Stimulated activated naive CD4-positive, alpha-beta T cell treated with Interleukin-2 at 50 U/mL for 16 hours (primary cell): ENCODE data around the gene RBM20.

Source experiments
- DNase-seq: peaks from one replicate; lab custom pipeline; 2025; lab: John Stamatoyannopoulos, UW

The RBM20 gene

DNA sequence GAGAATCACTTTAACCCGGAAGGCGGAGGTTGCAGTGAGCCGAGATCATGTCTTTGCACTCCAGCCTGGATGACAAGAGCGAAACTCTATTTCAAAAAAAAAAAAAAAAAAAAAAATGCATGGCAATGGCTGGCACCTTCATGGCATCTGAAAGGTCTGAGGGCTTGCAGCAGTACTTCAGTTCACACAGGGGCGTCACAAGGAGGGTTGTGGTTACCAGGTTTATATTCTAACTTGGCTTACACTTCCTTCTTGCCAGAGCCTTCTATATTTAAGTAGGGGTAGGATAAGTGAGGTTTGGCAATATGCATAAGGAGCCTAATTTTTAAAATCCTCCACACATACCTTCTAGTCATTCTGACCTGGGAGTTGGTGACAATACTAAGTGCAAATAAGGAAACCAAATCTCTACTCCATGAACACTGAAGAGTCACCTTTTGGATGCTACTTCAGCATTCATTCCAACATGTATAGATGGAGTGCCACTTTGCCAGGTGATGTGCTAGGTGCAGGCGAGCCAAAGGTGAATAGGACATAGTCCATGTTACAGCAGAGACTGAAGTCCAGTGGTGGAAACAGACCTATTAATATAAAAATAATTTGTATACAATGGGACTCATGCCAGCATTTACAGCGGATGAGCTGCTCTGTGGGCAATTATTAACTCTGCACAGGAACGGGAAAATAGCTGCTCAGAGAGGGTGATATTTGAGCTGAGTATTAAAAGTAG lies 169.8 kb downstream of the RBM20 start:
- no peak for DNase-seq

DNA sequence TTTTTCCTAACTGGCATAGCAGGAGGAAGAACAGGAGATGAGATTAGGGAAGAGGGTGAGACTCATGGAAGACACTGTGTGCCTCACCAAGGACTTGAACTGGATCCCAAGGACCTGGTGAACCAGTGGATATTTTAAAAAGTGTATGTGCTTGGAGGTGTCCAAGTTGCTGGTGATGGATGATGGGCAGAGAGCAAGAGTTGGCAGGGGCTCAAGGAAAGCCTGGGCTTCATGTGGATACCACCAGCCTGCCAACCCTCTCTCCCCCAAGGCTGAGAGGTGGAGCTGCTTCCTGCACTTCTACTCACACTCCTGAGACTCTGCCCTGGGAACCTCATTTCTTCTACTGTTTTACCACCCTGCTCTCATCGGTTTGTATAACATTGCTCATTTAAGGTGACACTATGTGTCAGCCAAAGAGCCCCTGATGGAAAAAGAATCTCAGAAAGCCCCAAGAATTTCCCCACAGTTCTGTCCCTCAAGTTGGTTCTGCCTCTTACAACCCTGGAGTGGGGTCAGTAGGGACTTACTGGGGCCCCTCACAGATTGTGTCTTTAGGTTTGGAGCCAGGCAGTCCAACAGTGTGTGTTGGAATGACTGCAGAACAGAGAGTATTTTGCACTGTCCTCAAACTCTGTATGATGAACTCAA lies 171.3 kb downstream of the RBM20 start:
- DNase-seq: no peak

DNA sequence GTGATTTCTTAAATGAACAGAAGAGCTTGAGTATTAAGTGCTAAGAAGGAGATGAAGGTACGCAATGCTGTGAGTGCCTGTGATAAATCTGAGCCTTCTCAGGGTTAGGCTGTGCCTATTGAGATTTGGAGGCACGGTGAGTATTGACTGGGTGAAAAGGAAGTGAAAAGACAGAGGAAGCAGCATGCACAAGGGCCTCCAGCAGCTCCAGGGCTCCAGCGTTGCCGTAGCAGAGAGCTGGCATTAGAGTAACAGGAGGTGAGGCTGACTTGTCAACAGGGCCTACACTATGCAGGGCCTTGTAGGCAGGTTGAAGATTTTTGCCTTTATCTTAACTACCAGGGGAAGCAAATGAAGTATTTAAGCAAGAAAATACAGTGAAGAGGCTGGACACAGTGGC lies 173.5 kb downstream of the RBM20 start:
- DNase-seq: no peak

DNA sequence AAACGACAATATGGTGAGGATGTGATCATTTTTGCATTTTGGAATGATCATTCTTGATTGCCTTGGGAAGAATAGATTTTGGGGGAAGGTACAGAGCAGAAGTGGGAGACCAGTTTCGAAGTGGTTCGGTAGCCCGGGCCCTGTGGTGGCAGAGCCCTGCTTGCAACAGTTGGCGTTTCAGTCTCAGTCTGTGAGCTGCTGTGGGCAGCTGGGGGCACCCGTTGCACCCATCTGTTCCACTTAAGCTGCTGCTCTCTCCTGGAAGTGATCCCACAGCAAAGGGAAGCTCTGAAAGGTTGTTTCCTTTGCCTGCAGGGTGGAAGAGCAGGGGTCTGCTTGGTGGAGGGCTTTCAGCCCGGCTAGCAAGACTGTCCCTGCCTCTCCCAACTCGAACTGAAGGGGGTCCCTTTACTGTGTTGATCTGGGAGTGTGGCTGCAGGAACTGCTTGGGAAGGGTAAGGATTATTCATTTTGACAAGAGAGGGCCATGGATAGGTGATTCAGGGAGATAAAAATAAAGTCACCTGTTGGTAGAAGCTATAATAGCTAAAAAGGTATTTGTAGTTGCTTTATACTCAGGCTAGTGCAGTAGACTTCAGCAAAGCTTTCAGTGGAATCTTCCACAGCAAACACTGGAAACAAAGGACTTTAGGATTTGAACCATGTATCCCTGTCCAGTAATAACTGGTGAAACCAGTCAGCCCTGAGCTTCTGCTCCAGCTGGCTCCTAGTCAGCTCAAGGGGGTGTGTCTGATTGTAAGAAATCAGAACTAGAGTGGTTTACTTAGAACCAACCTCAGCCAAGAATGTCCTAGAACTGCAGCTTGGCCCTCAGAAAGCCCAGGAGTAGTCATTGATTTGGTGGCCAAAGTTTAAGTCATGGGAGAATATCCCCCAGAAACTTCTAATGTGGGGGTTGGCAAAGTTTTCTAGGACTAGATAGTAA lies 174.4 kb downstream of the RBM20 start:
- no peak for DNase-seq

DNA sequence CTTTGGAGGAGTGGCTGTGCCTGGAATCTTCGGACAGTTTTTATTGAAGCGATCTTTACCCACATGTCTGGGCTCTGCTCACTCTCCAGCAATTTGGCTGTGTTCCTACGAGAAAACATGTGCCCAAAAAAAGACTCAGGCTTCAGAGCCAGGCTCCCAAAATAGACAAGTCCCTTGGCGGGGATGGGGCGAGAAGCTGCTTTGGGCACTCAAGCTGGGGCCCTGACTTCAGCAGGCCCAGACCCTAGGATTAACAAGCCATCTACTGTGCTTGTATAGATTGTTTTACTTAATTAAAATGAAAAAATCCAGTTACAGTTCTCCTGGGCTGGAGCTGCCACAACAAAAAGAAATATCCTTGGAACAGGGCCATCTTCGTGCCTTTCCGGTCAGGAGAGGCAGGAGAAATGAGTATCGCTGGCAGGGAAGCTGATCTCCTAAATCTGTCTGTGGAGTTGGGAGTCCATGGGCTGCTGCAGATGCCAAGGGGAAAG lies 176.2 kb downstream of the RBM20 start:
- no peak for DNase-seq

DNA sequence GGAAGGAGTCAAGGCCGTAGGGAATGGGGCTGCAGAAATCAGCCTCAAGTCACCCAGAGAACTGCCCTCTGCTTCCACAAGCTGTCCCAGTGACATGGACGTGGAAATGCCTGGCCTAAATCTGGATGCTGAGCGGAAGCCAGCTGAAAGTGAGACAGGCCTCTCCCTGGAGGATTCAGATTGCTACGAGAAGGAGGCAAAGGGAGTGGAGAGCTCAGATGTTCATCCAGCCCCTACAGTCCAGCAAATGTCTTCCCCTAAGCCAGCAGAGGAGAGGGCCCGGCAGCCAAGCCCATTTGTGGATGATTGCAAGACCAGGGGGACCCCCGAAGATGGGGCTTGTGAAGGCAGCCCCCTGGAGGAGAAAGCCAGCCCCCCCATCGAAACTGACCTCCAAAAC lies 177.4 kb downstream of the RBM20 start:
- DNase-seq: no peak

DNA sequence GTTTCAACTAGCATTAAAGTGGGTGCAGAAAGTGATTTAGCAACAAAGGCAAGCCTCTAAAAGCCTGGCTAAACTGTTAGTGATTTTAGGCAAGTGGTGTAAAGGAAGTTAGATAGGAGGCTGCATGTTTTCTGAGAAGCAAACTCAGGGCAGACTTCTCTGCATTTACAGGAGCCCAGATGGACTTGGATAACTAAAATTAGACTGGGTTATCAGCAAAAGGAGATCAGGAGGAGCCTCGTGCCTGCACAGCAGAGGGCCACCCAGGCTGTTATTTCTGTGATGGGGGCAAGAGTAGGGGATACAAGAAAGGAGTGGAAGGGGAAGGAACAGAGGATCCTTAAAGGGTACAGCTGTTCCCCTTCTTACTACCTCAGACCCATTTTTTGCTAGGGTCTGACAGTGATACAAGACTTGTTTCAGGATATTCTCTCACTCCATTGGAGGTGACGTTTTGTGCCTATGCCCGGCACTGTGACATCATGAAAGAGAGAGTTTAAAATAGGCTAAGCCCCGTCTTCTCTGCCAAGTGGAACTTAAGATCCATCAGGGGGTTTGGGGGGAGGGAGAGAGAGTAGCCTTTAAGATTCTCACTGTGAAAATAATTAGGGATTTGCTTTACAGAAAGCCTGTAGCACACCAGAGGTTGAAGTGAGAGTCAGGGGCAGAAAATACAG lies 178.0 kb downstream of the RBM20 start:
- no peak for DNase-seq

DNA sequence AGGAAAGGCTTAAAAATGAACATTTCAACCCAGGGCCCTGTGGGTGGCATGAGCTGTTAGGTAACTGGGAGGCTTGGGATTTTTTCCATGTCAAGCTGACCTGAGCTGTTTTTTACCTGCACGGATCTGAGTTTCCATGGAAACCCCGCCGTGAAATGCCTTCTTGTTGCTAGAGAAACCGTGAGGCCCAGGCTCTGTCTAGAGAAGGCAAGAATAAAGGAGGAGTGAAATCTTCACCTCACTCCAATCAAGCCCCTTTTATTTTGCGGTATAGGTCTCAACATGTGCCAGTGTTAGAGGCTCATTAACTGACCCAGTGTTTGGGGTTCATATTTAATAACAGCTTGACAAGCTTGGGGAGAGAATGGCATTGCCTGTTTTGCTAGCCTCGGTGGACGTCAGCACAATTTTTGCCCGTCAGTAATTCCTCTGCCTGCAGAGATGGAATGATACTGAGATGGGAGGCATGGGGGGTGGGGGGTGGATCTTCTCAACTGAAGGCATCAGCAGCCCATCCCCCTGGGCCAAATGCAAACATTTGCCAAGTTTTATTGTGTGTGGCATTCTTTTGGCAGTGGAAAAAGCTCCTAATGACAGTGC lies 178.7 kb downstream of the RBM20 start:
- no peak for DNase-seq

DNA sequence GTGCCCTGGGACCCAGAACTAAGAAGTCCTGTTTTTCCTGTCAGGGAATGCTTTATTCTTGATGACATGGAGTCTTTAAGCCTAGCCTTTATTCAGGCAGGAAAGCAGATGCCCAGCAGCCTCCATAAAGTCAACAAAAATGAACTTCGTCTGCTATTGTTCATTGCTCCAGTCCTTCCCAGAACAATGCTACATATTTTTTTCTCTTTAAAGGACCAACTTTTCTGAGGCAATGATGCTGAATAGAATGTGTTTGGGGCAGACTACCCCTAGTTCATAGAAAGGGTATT lies 180.0 kb downstream of the RBM20 start:
- DNase-seq: no peak

DNA sequence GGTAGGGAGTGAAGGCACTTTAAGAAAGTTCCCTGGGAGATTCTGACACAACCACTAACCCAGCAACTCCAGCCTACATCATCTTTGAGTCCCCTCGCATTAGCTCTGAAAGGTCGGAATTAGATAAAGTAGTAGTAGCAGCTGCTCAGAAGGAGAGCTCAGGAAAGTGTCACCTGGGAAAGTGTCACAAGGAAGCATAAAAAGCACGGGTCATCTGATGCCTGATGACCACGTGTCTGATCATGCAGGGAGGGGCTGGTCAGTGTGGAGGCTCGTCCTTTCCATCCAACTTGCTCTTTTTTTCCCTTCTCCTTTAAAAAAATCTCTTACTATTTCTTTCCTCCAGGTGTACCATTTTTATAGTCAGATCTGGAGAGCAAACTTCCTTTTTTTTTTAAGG lies 180.5 kb downstream of the RBM20 start:
- no peak for DNase-seq

DNA sequence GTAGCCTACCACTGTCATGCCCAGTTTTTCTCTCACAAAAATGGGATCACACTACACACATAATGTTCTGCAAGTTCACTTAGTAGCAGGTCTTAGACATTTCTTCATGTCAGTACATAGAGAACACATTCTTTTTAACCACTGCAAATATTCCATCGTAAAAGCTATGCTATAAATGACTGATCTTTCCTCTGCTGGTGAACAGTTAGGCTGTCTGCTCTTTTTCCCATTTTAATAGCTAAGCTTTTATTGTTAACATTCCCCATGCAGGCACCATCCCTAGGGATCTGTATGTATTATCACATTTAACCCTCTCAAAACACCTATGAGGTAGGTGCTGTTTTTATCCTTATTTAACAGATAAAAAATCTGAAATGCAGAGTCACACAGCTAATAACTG lies 181.4 kb downstream of the RBM20 start:
- DNase-seq: no peak

DNA sequence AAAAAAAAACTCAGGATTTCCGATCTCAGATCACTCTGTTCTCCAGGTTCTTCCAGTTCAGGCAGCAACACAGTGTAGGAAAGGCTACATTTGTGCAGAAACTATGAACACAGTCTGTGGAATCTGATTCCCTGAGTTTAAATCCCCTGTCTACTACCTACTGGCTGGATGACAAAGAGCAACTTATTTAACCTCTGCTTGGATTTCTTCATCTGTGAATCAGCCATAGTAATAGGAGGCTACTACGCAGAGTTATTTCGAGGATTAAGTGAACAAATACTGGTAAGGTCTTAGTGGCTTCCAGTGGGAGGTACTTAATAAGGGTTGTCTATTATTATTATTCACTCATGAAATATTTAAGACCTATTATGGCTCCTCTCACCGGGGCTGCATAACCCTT lies 183.3 kb downstream of the RBM20 start:
- DNase-seq: no peak

DNA sequence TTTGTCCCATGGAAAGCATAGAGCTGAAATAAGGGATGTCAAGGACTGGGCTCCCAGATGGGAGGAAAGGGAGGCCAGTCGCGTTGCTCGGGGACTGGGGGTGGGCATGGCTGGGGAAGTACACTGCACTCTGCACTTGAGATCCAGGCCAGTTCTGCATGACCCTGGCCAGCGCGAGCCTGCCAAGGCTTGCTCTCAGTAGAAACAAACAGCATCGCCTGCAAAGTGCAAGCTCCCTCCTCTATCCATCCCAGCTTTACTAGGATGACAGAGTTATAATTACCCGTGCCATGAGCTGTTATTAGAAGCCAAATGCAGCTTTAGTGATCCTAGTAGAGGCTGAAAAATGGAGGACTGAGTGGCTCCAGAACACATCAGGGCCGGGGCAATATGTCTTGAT lies 183.7 kb downstream of the RBM20 start:
- DNase-seq: no peak

DNA sequence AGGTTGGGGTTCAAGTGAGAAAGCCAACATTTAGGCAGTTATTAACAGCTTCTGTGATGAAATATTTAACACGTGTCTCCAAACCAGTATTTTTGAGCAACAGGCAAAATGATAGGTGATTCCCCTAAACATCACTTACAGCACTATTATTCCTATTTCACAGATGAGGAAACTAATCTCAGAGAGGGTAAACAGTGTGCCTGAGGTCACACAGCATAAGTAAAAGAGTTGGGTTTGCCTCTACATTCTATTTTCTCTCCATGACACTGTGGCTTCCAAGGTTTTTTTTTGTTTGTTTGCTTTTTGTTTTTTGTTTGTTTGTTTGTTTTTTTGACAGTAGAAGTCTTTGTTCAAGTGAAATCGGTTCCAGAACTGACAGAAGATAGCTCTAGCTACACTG lies 184.4 kb downstream of the RBM20 start:
- no peak for DNase-seq

DNA sequence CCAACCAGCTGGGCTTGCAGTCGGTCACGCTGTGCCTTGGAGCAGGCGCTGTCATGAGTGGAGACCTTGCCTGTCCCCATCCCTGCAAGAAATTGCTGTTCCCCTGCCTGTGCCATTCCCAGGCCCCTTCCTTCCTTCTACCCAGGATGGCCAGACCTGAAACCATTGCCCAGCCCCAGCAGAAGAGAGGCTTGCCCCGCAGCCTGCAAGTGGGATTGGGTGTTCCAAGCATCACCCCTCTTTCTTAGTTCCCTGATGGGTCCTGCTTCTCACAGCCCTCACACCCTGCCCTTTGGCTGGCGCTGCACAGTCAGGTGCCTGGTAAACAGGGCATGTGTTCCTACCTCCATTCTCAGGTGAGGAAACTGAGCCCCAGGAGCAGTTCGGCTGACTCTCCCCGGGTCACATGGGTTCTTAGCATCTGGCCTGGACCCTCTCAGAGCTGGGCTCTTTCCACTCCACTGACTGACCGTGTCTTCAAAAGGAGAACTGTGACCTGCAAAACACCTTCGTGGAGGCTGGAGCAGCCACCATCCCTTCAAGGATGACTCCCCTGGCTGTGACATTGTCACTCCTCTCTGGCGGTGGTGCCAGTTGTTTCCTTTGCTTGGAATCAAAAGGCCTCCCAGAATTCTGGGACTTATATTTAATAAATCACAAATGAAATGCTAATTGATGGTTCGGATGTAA lies 185.7 kb downstream of the RBM20 start:
- no peak for DNase-seq

DNA sequence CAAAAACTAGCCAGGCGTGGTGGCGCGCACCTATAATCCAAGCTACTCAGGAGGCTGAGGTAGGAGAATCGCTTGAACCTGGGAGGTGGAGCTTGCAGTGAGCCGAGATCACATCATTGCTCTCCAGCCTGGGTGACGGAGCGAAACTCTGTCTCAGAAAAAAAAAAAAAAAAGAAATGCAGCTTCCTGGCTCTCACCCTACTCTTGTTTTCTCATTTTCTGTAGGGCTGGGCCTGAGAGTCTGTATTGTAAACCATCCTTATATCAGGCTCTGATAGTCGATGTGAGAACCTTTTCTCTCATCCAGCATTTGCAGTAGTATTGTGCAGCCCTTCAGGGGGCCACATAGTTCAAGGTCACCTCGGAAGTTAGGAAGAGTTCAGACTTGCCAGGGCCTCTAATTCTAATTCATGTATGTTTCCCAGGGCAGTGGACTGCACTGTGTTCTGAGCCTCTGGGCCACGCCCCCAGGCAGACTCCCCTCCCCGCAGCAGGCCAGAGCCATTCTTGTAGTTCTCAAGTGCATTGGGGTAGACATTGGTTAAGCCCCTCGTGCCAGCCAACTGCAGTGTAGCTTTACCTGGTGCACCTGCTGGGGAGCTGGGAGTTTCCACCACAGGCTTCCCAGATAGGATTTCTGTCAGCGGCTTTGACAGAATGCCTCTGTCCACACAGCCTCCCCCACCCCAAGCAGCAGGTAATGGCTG lies 189.3 kb downstream of the RBM20 start:
- no peak for DNase-seq

DNA sequence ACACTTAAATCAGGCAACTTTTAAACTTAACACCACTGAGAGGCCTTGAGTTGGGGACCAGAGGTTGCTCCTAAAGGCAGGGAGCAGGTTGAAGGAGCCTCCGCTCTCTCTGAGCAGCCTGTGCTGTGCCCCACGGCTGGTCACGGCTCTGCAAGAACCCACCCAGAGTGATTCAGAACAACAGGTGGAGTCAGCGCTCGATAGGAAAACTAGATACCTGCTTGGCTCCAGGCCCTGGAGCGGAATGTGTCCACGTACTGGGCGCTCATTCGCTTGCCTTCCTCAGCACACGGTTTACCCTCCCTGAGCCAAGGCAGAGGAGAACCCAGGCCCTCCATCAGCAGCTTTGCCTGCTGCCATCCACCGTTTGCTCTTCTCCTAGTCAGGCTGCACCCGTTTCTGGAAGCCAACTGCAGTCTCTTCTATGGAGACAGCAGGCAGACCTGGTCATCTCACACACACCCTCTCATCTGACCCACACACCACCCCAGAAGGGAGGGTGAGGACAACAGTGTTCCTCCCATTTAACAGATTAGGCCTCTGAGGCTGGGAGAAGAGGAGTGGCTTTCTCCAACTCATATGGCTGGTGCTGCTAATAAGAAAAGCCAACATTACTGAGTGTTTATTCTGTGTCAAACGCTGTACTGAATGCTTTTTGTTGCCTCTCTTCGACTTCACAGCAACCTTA lies 189.9 kb downstream of the RBM20 start:
- no peak for DNase-seq

DNA sequence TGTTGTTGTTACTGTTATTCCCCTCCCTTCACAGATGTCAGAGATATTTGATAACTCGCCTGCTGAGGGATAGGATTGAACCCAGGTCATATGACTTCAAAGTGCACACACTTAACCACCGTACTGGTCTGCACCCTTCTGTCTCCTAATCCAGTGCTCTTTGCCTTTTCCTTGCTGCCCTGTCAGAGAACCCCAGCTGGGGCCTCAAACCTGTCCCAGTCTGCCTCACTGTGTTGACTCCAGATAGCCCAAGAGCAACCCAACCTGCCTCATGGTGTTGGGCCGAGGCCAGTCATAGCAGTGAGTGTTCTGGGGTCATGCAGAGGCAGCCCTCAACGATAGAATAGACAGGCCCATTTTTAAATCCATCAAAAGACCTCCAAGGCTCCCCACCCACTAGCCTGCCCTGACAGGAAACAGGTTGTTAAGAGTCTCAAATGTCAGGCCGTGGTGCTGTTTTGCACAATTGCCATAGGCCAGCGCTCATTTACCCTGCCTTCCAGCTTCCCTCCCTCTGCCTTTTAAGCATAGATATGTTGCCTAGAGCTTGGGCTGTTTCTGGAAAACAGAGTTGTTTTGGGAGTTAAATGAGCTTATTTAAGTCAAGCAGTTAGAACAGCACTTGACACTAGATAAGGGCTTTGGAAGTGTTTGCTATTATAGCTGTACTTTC lies 190.6 kb downstream of the RBM20 start:
- DNase-seq: no peak

DNA sequence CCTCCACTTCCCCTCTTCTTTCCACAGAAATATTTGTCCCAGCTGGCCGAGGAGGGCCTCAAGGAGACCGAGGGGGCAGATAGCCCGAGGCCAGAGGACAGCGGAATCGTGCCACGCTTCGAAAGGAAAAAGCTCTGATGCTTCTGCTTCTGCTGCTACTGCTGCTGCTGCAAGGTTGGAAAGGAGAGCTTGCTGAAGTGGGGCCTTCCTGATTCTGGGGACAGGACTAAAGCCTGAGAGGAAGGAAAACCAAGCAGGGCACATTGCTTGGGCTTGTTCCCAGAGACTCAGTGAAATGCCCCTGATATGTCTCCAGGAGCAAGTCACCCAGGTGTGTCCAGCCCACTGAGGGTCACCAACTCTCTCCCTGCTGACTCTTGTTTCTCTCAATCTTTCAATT lies 191.7 kb downstream of the RBM20 start:
- DNase-seq: no peak

DNA sequence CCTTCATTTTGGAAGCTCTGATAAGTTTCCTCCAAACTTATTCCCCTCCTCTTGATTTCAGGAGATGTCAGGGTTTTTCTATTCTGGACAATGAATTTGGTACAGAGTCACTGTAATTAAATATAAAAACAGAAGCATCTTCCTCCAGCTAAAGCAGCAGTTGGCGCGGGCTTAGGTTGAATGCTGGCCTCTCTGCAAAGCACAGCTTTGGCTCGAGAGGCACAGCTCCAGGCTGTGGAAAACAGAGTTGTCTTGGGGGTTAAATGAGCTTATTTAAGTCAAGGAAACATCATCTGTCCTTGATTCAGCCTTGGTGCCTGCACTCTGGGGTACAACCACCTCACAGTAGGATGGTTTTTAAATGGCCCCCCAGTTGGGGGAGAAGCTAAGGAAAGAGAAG lies 192.6 kb downstream of the RBM20 start:
- no peak for DNase-seq
